LHCN-M2 (cell line): Measurements from ENCODE around the gene IL1RAP. TPM values are rescaled to one million over a fixed set of nuclear protein-coding genes. Genes with fewer than 3 reads are reported as not detected.

Source experiments
- DNase-seq: peaks from one replicate; pipeline ENCODE4 v3.0.0-alpha.2; 2012; ENCODE audit warnings: low read depth
- total RNA-seq: library from RNA; depleted of rRNA; stranded (reverse); fragments of >200 nt; gene quantifications from 2 replicates; pipeline ENCODE4 v1.2.3, GENCODE V29; 2014

IL1RAP gene
- total RNA-seq, 1 experiment from 2014 or later: 8.0 TPM

DNA sequence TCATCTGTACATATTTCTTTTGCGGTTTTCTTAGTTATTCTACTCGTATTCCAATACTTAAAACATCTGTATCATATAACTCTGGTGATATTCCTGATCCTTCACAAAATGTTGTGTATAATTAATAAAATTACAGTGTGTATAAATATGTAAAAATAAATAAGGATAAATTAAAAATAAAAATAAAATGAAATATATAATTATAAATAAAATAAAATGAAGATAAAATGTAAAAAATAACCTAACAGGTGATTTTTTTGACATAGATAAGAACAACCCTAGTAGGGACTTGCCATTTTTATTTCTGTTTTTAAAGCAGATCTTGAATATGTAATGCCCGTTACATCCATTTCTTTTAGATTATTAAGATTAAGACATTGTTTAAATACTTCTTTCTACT lies 25.6 kb downstream of the IL1RAP start:
- no peak for DNase-seq

DNA sequence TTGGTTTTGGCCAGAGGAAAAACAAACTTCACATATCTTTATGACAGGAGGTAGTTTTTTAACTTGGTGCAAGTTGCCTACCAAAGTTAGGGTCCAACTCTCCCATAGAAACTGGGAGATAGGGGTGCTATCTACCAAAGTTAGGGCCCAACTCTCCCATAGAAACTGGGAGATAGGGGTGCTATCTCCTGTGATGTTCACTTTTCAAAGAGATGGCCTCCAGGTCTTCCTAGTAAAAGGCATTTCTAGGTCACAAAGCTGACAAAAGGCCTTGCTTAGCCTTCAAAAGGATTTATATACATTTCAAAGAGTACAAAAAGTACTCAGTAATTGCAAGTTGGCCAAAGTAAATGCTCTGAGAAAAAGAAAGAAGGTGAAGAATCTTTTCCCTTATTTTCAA lies 27.1 kb downstream of the IL1RAP start:
- no peak for DNase-seq

DNA sequence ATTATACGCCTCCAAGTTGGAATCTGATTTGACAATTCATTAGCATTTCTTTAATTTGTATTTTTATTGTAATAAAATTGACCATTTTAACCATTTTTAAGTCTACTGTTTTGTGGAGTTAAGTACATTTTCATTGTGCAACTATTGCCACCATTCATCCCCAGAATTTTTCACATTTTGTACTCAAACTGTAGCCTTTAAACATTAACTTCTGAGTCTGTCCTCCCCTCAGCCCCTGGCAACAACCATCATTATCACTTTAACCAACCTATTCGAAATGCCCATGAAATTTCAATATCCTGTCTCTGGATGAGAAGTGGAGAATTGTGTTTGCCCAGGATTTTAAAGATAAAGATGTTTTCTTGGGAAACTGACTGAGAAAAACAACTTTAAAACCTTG lies 27.7 kb downstream of the IL1RAP start:
- no peak for DNase-seq

DNA sequence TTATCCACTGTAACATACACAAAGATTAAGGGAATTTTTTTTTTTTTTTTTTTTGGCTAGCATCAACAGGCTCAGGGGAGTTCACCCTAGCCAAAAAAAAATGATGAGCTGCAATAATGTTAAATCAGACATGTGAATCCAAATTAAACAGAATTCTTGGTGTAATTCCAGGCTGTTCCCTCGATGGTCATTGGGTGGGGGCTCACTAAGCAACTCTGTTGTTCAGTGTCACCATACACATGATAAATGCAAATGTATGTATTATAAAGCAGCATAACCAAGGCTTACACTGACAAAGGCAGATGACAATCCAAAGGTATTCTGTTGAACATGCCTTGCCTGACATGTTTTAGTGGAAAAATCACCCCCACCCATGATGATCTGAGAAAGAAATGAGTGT lies 29.0 kb downstream of the IL1RAP start:
- no peak for DNase-seq

DNA sequence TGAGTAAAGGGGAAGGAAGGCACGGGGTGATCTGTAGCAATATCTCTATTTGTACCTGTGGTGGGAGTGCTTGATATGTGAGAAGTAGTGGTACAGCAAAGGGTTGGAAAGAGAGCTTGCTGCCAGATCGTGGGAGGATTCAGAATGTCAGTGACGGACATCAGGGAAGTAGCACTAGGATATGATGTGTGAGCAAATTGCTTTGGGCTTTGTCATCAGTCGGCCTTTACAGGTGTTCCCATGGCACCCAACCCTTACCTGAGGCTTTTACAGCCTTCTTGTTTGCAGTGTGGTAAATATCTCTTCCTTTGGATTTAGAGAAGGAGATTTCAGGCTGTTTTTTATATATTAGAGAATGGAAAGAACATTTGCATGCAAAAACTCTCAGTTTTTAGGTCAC lies 29.8 kb downstream of the IL1RAP start:
- no peak for DNase-seq

DNA sequence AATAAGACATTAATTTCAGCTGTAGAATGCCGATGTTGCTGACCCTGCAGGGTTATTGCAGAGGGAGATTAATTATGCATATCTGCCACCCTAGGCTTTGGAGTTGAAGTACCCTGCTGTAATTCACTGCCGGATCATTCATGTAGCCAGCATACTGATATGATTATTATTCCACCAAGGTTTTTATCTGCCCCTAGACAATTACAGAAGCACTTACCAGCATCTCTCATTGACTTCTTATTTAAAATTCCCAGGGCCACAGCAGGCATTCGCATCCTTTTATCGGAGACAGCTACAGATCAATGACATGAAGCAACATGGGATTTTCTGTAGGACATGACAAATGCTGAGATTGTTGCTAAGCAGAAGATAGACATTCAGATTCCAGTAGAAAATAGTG lies 31.3 kb downstream of the IL1RAP start:
- no peak for DNase-seq

DNA sequence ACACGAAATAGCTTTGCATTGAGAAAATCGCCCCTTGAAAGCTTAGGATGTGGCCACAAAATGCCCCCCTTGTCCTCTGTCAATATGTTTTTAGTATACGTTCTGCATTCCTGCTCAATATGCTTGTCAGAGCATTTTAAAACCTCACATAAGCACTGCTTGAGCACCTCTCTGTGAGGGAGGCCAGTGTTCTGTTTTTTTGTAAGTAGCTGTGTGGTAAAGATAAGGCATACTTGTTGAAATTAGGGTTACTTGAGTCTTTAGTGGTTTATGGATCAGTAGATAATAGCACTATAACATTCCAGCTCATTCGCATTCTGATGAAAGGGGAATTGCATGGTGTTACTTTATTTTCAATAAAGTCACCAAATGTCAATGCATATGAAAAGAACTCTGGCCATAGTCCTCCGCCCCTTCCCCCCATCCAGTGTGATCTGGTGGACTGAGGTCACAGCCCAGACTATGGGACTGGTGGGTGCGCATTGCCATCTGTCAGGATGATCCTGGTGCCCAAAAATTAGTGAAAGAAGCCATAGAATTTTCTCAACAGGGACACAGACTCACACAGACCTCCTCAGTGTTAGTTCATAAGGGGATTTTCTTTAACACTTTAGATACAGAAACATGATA lies 33.1 kb downstream of the IL1RAP start:
- DNase-seq: no peak

DNA sequence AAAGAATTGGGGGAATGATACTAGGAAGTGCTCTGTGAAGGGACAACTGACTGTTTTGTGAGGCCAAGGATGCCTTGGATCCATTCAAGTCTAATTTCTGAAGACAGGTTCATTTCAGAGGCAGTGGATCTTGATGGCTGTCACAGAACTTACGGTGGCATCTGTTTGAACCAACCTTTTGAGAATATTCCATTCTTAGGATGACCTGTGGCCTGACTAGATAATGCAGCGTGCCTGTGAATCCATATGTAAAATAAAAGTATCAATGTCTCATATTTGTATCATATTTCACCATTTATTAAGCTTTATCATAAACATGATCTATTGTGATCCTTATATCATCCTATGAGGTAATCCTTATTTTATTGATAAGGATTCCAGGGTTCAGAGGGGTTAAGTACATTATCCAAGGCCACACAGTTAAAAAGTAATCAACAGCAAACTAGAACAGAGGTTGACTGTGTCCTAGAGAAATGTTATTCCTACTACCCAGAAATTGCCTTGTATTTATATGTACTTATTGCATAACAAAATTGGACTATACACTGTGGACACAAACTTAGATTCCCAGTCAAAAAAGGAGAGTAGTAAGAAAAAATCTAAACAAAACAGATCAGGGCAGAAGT lies 34.3 kb downstream of the IL1RAP start:
- no peak for DNase-seq

DNA sequence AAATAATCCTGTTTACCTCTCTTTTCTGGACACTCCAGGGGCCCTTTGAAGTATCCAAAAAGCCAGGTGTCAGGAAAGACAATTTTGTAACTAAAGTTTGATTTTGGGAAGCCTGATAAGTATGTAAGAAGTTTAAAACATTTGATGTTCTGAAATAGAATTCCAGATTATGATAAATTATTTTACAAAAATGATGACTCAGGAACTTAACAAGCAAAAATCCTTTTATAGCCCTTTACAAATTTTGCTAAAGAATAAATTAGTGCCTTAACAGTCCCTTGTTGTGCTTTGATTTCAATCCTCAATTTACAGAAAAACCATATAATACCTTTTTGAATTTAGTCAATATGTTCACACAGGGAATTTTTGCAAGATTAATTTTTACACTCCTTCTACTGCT lies 38.1 kb downstream of the IL1RAP start:
- no peak for DNase-seq

DNA sequence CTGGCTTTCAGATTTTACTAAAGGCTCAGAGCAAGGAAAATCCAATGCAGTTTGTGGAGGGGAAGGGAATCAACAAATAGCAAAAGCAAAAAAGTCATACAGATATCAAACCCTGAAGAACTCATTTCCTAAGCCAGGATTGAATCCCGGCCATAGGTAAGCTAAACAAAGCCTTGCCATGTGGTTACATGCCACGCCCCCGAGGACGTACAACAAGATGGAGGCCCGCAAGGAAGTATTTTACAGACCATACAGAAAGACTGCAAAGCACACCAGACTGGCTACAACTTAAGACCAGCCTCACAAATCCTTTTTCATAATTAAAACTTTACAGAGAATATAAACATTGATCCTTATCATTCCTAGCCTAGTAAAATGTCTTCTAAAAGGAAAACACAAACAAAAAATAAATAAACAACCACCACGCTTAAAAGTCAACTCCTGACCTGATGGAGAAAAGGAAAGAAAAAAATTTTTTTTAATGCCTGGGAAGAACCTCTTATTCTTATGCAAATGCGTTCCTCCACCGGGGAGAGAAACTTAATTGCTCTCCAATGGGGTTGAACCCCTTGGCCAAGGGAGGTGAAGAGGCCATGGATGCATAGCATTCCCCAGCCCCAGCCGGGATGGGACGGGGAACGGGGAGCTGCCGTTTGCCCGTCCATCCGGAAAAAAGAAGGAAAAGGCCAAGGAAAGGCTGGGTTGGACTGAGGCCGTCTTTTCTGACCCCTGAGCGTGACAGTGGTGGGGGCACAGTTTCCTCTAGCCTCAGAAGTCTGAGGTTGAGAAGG lies 39.3 kb downstream of the IL1RAP start:
- DNase-seq: no peak

DNA sequence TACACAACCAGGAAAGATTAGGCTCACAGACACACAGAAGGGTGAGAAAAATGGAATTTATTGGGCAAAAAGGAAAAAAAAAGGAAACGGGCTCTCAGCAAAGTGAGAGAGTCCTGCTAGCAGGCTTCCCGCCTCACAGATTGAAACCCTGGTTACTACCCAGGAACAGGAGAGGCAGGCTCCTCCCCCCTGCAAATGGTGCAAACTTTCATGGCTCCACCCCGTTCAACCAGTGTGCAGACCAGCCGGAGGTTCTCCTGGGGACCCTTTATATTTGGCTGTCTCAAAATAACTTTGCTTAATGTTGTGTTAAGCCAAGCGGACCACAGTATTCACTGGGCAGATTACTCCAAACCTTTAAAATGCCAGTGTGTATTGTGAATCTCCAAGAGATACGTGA lies 40.3 kb downstream of the IL1RAP start:
- no peak for DNase-seq

DNA sequence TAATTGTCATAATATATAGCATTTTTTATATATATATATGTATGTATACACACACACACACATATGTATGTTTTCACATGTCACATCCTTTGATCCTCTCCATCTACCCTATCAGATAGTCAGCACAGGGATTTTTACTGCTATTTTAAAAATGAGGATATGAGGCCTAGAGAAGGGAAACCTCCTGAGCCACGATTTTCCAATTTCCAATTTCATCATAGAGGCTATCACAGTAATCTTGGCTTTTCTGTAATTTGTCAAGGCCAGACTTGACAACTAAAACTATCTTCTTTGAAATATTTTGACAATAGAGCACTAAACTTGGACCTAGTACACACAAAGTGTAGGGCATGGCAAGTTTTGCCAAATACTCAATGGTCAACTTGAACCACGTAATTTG lies 42.5 kb downstream of the IL1RAP start:
- DNase-seq: no peak

DNA sequence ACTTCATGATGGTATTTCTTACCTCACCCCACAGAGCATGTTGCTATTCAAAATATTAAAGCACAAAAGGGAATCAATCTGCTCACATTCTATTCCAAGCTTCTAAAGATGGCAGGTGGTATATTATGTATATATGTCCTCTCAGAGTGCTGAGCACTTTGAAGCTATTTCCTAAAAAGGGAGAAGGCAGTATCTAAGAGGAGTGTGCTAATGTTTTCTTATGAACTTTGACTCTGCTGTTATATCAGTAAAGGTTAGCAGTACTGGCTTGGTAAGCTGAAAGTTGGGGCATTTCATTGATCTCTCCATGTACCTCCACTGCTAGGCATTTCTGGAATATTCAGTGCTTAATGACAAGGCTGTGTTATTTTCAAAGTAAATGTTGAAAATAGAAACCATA lies 43.4 kb downstream of the IL1RAP start:
- no peak for DNase-seq

DNA sequence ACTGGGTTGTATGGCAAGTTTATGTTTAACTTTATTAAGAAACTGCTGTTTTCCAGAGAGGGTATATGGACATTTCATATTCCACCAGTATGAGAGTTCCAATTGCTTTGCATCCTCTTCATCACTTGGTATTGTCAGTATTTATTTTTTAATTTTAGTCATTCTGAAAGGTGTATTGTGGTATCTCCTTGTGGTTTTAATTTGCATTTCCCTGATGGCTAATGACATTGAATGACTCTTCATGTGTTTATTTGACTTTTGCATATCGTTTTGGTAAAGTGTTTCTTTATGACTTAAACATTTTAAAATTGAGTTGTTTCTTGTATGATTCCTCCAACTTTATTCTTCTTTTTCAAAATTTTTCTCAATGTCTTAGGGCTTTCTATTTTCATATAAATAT lies 44.4 kb downstream of the IL1RAP start:
- DNase-seq: no peak

DNA sequence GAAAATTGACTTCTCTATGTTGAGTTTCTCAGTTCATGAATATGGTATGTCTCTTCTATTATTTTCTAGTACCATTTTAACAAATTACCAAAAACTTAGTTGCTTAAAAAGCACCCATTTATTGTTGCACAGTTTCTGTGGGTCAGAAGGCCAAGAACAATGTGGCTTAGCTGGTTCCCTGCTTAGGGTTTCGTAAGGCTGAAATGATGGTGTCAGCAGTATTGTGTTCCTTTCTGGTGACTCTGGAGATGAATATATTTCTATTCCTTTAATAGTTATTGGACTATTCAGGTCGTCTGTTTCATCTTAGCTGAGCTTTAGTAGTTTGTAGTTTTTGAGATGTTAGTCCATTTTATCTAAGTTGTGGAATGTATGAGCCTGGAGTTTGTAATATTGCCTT lies 44.9 kb downstream of the IL1RAP start:
- DNase-seq: no peak

DNA sequence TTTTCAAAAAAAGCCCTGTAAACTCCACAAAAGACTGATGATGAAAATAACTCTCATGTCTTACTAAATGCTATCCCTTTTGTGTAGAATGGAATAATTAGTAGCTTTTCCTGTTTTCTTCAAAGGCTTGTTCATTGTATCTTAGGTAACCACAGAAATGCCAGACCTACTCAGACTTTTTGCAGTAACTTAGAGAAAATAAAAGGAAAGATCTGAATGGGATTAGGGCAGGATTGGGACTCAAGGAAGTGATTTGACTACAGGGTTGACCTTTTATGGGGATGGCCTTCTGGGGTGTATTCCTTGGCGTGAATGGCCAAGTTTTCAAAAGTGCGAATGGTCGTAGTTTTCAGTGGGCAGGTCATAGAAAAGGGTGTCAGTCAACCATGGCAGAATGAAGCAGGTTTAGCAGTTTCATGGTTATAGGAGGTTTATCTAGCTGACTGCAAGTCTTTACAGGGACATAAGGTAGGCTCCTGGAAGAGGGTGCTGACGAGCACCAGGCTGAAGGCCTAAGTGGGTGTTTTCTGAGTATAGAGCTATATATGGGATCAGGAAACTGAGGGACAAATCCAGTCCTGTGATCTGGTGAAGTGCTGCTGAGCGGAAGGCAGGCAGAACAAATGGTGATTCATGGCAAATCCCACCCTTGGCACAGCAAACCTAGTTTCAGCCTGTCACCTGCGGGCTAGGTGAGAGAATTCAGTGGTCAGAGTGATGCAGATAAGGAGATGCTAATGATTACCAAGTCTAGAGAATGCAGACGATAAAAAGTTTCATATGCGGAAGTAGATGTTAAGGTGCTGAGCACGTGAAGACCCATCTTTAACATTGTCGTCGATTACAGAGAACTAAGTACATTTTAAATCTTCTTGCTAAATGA lies 46.4 kb downstream of the IL1RAP start:
- no peak for DNase-seq

DNA sequence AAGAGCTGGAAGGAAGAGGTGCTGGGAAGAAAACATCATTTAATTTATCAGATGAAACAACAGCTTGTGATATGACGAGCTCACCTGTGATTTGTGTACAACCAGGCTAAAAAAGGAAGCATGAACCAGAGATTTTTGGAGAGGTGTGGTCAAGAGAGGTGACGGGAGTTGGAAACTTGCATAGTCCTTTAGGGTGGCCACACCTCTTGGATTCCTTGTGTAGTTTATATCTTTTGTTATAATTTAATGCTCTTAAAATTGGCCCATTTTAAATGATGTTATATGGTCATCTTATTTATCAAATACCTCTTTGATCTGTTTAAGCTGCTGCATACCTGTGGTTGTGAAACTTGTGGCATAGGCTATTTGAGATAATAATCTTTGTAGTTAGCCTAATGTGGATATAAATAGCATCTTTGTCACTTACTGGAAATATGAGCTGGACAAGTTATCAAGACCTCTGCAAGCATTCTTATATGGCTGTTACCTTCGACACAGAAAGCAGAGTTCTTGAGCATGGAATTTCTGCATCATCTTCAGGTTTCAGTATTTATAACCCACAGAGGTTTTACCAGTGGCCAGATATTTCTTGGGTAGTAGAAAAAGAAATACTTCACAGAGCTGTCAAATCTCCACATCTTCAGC lies 49.1 kb downstream of the IL1RAP start:
- DNase-seq: peak; percentile 4

DNA sequence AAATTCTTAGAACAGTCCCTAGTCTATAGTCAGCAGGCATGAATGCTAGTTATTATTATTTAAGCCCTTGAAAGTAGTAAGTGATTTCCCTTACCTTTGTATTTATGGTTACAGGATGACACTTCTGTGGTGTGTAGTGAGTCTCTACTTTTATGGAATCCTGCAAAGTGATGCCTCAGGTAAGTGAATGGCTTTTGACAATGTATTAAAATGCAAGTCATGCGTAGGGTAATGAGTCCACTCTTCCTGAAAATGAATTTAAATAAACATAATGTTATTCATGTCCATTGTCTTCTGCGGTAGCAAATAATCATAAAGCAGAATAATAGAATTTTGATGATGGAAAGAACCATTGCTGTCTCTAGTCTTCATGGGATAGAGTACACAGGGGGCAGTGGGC lies 50.3 kb downstream of the IL1RAP start:
- DNase-seq: no peak

DNA sequence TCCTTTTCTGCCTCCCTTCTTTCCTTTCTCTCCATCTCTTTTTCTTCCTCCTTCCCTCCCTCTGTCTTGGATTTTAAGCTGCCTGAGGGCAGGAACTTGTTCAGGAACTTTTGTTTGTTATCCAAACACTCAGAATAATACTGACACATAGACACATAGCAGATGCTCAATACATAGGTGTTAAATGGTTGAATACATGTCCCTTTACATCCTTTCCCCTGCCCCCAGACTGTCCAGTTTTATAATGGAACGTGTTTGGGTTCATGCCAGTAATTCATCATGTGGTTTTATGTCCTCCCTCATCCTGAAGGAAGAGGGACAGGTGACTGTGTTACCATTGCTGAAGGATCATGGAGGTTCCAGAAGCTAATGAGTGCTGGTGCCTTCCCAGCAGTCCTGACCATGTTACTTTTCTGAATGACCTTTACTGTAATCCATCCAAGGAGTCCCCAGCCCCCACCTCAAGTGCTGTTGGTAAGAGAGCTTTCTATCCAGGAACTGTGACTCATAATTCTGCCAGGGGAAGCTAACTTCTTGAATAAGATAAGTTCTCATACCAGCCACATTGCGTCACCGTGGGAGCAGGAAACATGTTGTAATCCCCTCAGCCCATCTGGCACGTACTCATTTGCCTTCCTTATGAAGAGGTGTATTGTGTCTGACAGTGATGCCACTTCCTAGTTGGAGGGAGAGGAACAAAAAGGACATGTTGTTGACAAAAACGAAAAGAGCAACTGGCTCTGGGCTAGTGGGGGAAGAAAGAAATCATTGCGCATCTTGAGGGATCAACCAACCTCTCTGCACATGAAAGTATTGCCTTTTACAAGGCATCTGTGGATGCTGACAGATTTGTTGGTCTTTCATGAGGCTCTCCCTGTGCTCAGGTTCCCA lies 52.4 kb downstream of the IL1RAP start:
- DNase-seq: peak; percentile 100

DNA sequence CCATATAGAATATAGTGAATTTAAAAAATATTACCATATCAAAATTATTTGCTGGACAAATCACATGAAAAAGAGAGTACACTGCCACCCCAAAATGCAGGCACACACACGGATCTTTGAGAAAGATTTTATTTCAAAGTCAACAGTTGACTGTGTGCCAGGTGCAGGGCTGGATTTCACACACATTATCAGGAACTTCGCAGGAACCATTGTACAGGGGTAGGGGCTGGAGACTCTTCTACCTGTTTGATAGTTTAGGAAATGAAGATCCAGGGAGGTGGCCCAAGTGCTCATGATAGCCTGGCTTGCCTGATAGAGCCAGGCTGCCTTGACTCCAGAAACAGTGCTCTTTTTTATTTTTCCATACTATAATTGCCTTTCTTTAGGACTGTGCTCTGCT lies 54.2 kb downstream of the IL1RAP start:
- DNase-seq: no peak

DNA sequence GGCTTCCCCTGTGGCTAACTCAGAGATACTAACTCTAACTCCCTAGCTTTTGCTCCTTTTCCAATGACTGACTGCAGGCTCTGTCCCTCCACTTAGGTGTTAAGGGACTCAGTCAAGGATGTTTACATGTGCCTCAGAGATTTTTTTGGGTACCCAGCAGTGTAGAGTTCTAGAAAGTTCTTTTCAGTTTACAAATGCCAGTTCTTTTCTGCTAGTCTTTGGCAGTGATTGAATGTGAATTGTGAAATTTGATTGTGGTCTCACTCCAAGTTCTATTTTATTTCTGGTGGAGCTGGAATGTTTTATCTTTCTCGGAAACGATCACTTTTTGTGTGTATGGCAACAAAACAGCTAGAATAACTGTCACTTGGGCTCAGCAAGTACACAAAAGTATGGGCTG lies 60.6 kb downstream of the IL1RAP start:
- no peak for DNase-seq
